ENCODE results near the gene MCIDAS. TPM values are rescaled to one million over a fixed set of nuclear protein-coding genes. Genes with fewer than 3 reads are reported as not detected.
A peak's percentile ranks its signal among the peaks of the same experiment; 100 is the strongest.

Gene MCIDAS
- total RNA-seq, 4 donors from 2014 or later = not detected

DNA sequence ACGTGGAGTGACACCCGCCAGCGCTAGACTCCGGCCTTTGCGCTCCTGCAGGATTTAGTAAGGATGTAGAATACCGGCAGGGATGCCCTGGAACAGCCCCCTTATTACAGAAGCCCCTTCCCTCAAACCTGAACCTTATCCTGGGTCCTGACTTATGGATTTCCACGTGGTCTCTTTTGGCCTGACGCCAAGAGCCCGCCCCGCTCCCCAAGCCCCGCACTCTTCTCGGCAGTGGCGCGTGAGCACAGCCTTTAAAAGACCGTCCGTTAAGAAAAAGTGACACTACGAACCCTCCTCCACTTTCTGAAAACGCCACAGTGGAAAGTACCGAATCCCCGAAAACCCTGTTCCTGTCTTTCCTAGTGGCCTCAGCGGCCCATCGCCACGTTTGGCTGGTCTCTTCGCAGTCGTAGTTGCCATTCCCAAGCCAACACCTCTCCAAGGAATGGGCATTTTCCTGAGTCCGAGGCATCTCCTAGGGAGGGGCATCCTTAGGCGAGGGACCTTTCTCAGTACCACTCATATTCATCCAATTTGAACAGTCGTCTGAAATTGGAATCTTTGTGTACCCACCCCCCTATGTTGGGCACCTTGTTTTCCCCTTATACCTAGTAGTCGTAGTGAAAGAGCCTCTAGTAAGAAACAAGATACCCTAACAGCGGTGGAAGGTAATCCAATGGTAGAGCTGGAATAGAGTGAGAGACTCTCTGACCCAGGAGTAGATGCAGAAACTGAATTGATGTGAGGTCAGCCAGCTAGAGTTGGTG is 732 bp upstream of the MCIDAS start:
- peak; percentile 77 for DNase-seq (ENCODE audit: extremely low spot score)
- no peaks in the 10 kb centered on the region for H3K9me3 ChIP-seq
- WGBS = 8% methylated on average over 29 of the region's 30 CpGs
- no peak for TF ChIP-seq POLR2A (IDR thresholded peaks at IDR 0.05; ENCODE audit: low read depth)
- no peak for TF ChIP-seq POLR2AphosphoS5 (IDR thresholded peaks at IDR 0.05)
- TF ChIP-seq, protein P1, sequence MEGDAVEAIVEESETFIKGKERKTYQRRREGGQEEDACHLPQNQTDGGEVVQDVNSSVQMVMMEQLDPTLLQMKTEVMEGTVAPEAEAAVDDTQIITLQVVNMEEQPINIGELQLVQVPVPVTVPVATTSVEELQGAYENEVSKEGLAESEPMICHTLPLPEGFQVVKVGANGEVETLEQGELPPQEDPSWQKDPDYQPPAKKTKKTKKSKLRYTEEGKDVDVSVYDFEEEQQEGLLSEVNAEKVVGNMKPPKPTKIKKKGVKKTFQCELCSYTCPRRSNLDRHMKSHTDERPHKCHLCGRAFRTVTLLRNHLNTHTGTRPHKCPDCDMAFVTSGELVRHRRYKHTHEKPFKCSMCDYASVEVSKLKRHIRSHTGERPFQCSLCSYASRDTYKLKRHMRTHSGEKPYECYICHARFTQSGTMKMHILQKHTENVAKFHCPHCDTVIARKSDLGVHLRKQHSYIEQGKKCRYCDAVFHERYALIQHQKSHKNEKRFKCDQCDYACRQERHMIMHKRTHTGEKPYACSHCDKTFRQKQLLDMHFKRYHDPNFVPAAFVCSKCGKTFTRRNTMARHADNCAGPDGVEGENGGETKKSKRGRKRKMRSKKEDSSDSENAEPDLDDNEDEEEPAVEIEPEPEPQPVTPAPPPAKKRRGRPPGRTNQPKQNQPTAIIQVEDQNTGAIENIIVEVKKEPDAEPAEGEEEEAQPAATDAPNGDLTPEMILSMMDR (IDR thresholded peaks at IDR 0.05) = no peak
- TF ChIP-seq EP300 (IDR thresholded peaks at IDR 0.05) = no peak
- intact Hi-C loops (cut with DNase I) = no loop called here
- H3K27me3 ChIP-seq = peaks cover 34 to 100% (median 91%) of the 10 kb centered on the region in 4 donors
- peaks cover 31 to 53% (median 48%) of the 10 kb centered on the region in 4 donors for H3K4me1 ChIP-seq
- H3K36me3 ChIP-seq = no peaks in the 10 kb centered on the region
- peak overlapping the region; percentile 44 to 54 (median 47) for H3K4me3 ChIP-seq
- no peak overlapping the region for H3K27ac ChIP-seq (replicated peaks in 1 of 4)

DNA sequence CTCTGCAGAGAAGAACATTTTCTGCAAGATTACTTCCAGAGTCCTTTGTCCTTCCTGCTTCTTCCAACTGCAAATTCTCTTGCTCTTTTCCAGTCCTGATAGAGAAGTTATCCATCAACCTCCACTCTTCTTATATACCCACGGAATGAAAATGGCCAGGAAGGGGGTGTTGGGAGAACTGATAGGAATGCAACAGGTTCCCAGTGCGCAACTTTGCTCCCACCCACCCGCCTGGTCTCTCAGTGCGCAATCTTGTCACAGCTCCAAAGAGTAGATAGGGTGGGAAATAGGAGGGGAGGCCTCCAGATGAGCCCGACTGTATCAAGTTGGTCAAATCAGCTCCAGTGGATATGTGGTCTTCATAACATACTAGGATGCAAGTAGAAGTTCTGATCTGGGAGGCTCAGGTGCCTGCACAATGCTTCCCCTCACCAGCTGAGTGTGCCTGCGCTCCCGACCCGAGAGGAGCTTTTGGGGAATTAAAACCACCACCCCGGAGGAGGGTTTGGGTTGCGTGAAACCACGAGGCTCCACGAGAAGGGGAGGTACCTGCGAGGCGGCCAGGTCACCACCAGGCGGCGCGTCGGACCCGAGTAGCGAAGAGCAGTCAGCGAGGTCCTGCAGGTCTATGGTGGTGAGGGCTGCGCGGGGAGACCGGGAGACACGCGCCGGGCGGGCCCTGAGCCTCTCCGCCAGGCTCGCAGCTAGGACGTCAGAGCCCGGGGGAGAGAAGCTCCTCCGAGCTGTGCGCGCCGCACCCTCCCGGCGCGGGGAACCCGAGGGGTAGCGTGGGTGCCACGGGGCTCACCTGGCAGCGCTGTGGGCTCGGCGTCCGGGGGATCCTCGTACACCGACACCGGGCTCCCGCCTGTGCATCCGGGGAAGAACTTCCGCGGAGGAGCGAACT is 835 bp downstream of the MCIDAS start:
- DNase-seq (ENCODE audit: extremely low spot score) = peak; percentile 10
- Histone ChIP-seq H3K4me1 (peaks cover 16 to 48% (median 36%) of the 10 kb centered on the region in 4 donors), H3K4me3 (peak overlapping the region; percentile 44 to 54 (median 47)), H3K9me3 (no peaks in the 10 kb centered on the region), H3K27ac (replicated peaks in 1 of 4) (no peak overlapping the region), H3K36me3 (no peaks in the 10 kb centered on the region), H3K27me3 (peaks cover 28 to 100% (median 91%) of the 10 kb centered on the region in 4 donors)
- no peak for TF ChIP-seq POLR2A (IDR thresholded peaks at IDR 0.05; ENCODE audit: low read depth)
- TF ChIP-seq, protein P1 (IDR thresholded peaks at IDR 0.05) = peak in 1 of 3 experiments; percentile 12
- 20% methylated on average over 12 of the region's 54 CpGs for WGBS
- intact Hi-C loops (cut with DNase I) = no loop called here

DNA sequence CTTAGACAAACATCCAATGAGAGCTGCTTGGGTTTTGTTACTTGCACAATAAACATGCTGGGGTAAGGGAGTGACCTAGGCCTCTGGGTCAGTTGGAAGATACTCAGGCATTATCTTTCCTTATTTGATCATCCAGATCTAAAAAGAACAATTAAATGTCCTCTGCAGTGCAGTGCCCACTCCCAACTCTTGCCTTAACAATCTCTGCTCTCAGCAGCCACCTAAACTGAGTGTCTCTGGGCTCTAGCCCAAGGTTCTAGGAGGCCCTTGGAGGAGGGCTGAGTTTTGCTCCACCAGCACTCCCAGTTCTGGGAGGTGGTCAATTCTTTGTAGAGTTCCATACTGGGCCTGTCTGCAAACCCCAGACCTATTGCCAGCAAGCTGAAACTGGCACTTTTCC is 1.8 kb downstream of the MCIDAS start:
- peaks cover 28 to 100% (median 91%) of the 10 kb centered on the region in 4 donors for H3K27me3 ChIP-seq
- DNase-seq (ENCODE audit: extremely low spot score) = peak; percentile 78
- intact Hi-C loops (cut with DNase I) = no loop called here
- no peaks in the 10 kb centered on the region for H3K9me3 ChIP-seq
- no peak overlapping the region for H3K27ac ChIP-seq (replicated peaks in 1 of 4)
- TF ChIP-seq POLR2A (IDR thresholded peaks at IDR 0.05; ENCODE audit: low read depth) (no peak), POLR2AphosphoS5 (IDR thresholded peaks at IDR 0.05) (no peak), EP300 (IDR thresholded peaks at IDR 0.05) (no peak)
- TF ChIP-seq, protein P1 (IDR thresholded peaks at IDR 0.05) = no peak
- no peaks in the 10 kb centered on the region for H3K36me3 ChIP-seq
- peaks cover 19 to 50% (median 36%) of the 10 kb centered on the region in 4 donors for H3K4me1 ChIP-seq
- no peak overlapping the region for H3K4me3 ChIP-seq

DNA sequence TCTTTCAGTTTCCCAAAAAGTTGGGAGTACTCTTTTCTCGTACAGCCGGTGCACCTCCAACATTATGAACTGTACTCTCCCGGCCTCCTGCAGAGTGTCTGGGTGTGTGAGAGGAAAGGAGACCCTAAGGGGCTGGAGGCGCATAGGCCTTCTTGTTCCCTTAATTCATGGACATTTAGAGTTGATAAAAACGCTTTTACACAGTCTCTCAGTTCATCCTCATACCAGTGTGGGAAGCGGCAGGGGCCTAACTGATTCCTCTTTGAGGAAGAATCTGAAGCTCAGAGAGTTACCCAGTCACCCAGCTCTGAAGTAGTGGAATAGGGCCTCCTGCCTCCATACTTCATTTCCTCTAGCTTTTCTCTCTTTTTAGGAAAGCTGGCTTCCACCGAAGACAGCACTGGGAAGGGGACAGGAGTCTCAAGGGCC is 3.3 kb downstream of the MCIDAS start:
- H3K27ac ChIP-seq (replicated peaks in 1 of 4) = no peak overlapping the region
- intact Hi-C loops (cut with DNase I) = no loop called here
- TF ChIP-seq, protein P1 (IDR thresholded peaks at IDR 0.05) = no peak
- TF ChIP-seq POLR2AphosphoS5 (IDR thresholded peaks at IDR 0.05) (no peak), POLR2A (IDR thresholded peaks at IDR 0.05; ENCODE audit: low read depth) (no peak), EP300 (IDR thresholded peaks at IDR 0.05) (no peak)
- H3K27me3 ChIP-seq = peaks cover 31 to 100% (median 85%) of the 10 kb centered on the region in 4 donors
- DNase-seq (ENCODE audit: extremely low spot score) = peak; percentile 91
- H3K4me1 ChIP-seq = peaks cover 20 to 56% (median 39%) of the 10 kb centered on the region in 4 donors
- peak overlapping the region in 1 of 4 donors; percentile 1 for H3K4me3 ChIP-seq
- 70% methylated on average over 7 of the region's 7 CpGs for WGBS
- H3K36me3 ChIP-seq = no peaks in the 10 kb centered on the region
- H3K9me3 ChIP-seq = no peaks in the 10 kb centered on the region
